Endothelial cell of umbilical vein (primary cell): ENCODE measurements around the gene IQSEC3. TPM values are rescaled to one million over a fixed set of nuclear protein-coding genes. Genes with fewer than 3 reads are reported as not detected.

Experiments
- BruUV-seq: library from RNA; stranded (reverse); fragments of 400-500 nt; replicated peaks from 2 replicates; lab custom pipeline; 2021; lab: Mats Ljungman, UMichigan
- CTCF ChIA-PET: fragments of 300-600, 350-600 bp; sonication (Branson Sonifier 250); formaldehyde crosslinking; loops from one replicate; lab custom pipeline; 2021; ENCODE audit warnings: antibody characterized with exemption, inconsistent platforms; lab: Charles Lee
- POLR2A ChIA-PET: fragments of 300-600, 350-600 bp; sonication (Branson Sonifier 250); formaldehyde crosslinking; loops from one replicate; lab custom pipeline; 2021; ENCODE audit warnings: antibody characterized with exemption, inconsistent platforms; lab: Charles Lee
- DNase-seq: peaks from one replicate; pipeline ENCODE4 v3.0.0-alpha.2; 2011; ENCODE audit warnings: low read depth, low spot score
- FAIRE-seq: peaks from 2 replicates; lab custom pipeline; 2011; peaks lifted over from hg19 to GRCh38; lab: Jason Lieb, UNC
- H2AFZ ChIP-seq: 2 replicates; pipeline ENCODE4 v1.6.0; 2012; ENCODE audit warnings: low read depth, low read length, control low read depth, inconsistent platforms
- H3K27ac ChIP-seq: 2 replicates; pipeline ENCODE4 v1.5.1; 2011; ENCODE audit warnings: low read depth, mild to moderate bottlenecking, control low read depth, low read length, moderate library complexity; ENCODE audit not compliant: insufficient read depth
- H3K27me3 ChIP-seq, 2 experiments: 2 replicates each; pipeline versions ENCODE4 v1.6.0 to v1.6.1; 2011; ENCODE audit warnings: low read length in 2 of 2, mixed read lengths in 1 of 2; ENCODE audit not compliant: control insufficient read depth in 2 of 2, insufficient read depth in 2 of 2
- H3K36me3 ChIP-seq, 2 experiments: 2 replicates in 1 of 2; 3 replicates in 1 of 2; pipeline ENCODE4 v1.5.1; 2011; ENCODE audit warnings: low read length in 2 of 2, mild to moderate bottlenecking in 1 of 2, moderate library complexity in 1 of 2; ENCODE audit not compliant: control insufficient read depth in 2 of 2, insufficient read depth in 2 of 2; ENCODE audit errors: extremely low read depth in 1 of 2
- H3K4me1 ChIP-seq: 3 replicates; pipeline ENCODE4 v1.5.1; 2011; ENCODE audit warnings: mild to moderate bottlenecking, low read length; ENCODE audit not compliant: control insufficient read depth, insufficient read depth; ENCODE audit errors: extremely low read depth
- H3K4me2 ChIP-seq: 2 replicates; pipeline ENCODE4 v1.6.1; 2011; ENCODE audit warnings: low read length, control low read depth, mixed read lengths; ENCODE audit not compliant: insufficient read depth
- H3K4me3 ChIP-seq, 3 experiments: fragments of 200-600 bp in 1 of 3; sonication (generic), shearing (Covaris generic) in 1 of 3; replicated peaks in 1 of 3; 2 replicates each; pipeline ENCODE4 v1.5.1; 2011 to 2016; ENCODE audit warnings: control low read depth in 3 of 3, low read length in 3 of 3, mild to moderate bottlenecking in 2 of 3, inconsistent platforms in 1 of 3, low read depth in 1 of 3, moderate library complexity in 1 of 3; ENCODE audit not compliant: insufficient read depth in 1 of 3
- H3K79me2 ChIP-seq: 2 replicates; pipeline ENCODE4 v1.6.0; 2012; ENCODE audit warnings: low read length, inconsistent platforms; ENCODE audit not compliant: control insufficient read depth, insufficient read depth
- H3K9ac ChIP-seq: replicated peaks from 2 replicates; pipeline ENCODE3; 2011; ENCODE audit warnings: low read length, control low read depth; ENCODE audit not compliant: insufficient read depth; ENCODE audit errors: extremely low read depth
- H3K9me1 ChIP-seq: replicated peaks from 3 replicates; pipeline ENCODE4 v1.6.0; 2011; ENCODE audit warnings: mild to moderate bottlenecking, low read length; ENCODE audit not compliant: control insufficient read depth, insufficient read depth; ENCODE audit errors: extremely low read depth
- H3K9me3 ChIP-seq: replicated peaks from 2 replicates; pipeline ENCODE4 v1.5.1; 2012; ENCODE audit warnings: low read length, inconsistent platforms; ENCODE audit not compliant: control insufficient read depth, insufficient read depth
- H4K20me1 ChIP-seq: replicated peaks from 2 replicates; pipeline ENCODE3; 2011; ENCODE audit warnings: mild to moderate bottlenecking, low read length; ENCODE audit not compliant: control insufficient read depth, insufficient read depth; ENCODE audit errors: extremely low read depth
- EZH2 ChIP-seq: IDR thresholded peaks from 2 replicates; pipeline ENCODE4 v1.6.1; 2012; ENCODE audit warnings: borderline replicate concordance, low read depth, mild to moderate bottlenecking, moderate library complexity, low read length, inconsistent platforms; ENCODE audit not compliant: severe bottlenecking
- FOS ChIP-seq: IDR thresholded peaks from 2 replicates; pipeline ENCODE4 v1.6.1; 2011; ENCODE audit warnings: mild to moderate bottlenecking, low read length, moderate library complexity, borderline replicate concordance; ENCODE audit not compliant: insufficient read depth
- JUN ChIP-seq: IDR thresholded peaks from 2 replicates; pipeline ENCODE4 v1.6.1; 2011; ENCODE audit warnings: borderline replicate concordance, low read depth; ENCODE audit not compliant: insufficient read length, insufficient read depth
- MAX ChIP-seq: IDR thresholded peaks from 2 replicates; pipeline ENCODE4 v1.6.1; 2011; ENCODE audit not compliant: insufficient read depth, insufficient read length
- POLR2A ChIP-seq: IDR thresholded peaks from 2 replicates; pipeline ENCODE4 v1.6.1; 2012; ENCODE audit warnings: low read depth, mild to moderate bottlenecking, control low read depth, low read length
- POLR2AphosphoS5 ChIP-seq: IDR thresholded peaks from 2 replicates; pipeline ENCODE4 v1.6.1; 2012; ENCODE audit warnings: low read depth, mild to moderate bottlenecking, control low read depth, low read length, moderate library complexity; ENCODE audit not compliant: insufficient read depth
- dilution Hi-C: fragments of 300-500 bp; cut with MboI; formaldehyde crosslinking; loops from one replicate; pipeline ENCODE4 v1.15.0; 2019; ENCODE audit warnings: low sequenced_read_pairs; ENCODE audit not compliant: extremely low pct_ligation_motif_present
- intact Hi-C: fragments of 100-400 bp; cut with micrococcal nuclease; formaldehyde crosslinking; loops from one replicate; pipeline ENCODE4 v1.10.0; 2022
- polyA plus RNA-seq, 4 experiments: library from polyadenylated mRNA; depleted of rRNA in 3 of 4; stranded (reverse) in 3 of 4; unstranded in 1 of 4; fragments of >200 nt; gene quantifications; 2 replicates each; pipeline versions ENCODE4 v1.2.1 to v1.2.3, GENCODE V29; 2011 to 2012; ENCODE audit warnings: missing spikeins in 1 of 4
- total RNA-seq: library from RNA; stranded (reverse); gene quantifications from 2 replicates; pipeline ENCODE4 v1.2.3, GENCODE V29; 2021
- TF ChIP-seq, protein P1 (sequence below), 2 donors: IDR thresholded peaks; 1 replicate in 1 of 2; 2 replicates in 1 of 2; pipeline ENCODE4 v1.5.1; 2011; ENCODE audit warnings: low read length in 2 of 2, mild to moderate bottlenecking in 2 of 2, moderate library complexity in 2 of 2, control low read depth in 1 of 2, inconsistent platforms in 1 of 2, low read depth in 1 of 2; ENCODE audit not compliant: insufficient read depth in 1 of 2; ENCODE audit errors: extremely low read depth in 1 of 2

IQSEC3 gene
- total and polyA plus RNA-seq, 2 donors (not counting 3 experiments of a cell fraction or from before 2014, with no cell fraction given): not detected

- Histone ChIP-seq H3K4me3 (no peak overlapping the region), H3K27ac (no peak overlapping the region), H2AFZ (no peak overlapping the region), H3K4me2 (no peak overlapping the region), H3K9ac (no peak overlapping the region), H3K79me2 (no peaks in the 10 kb centered on the region), H3K27me3 (peaks cover 0 to 2% of the 10 kb centered on the region in 2 experiments), H4K20me1 (no peaks in the 10 kb centered on the region), H3K36me3 (no peaks in the 10 kb centered on the region), H3K9me3 (no peaks in the 10 kb centered on the region), H3K9me1 (no peaks in the 10 kb centered on the region), H3K4me1 (no peaks in the 10 kb centered on the region)
- no peak for DNase-seq
- CTCF ChIA-PET: interaction anchor here (1.5 kb wide), 1 partner anchor 40 kb away, joined by 4 read pairs; no protein-coding TSS in a partner anchor
- intact Hi-C loops (no loop called here), dilution Hi-C loops (no loop called here)
- POLR2A ChIA-PET: no interaction called here
- TF ChIP-seq POLR2A (no peak), MAX (no peak), FOS (no peak)
- no peak for FAIRE-seq
- no TSS peak for BruUV-seq
These were observed 106.2 kb downstream of the IQSEC3 start for GRCh38 chr12:172732-173161.

GRCh38 chr12:174124-174523 lies 107.6 kb downstream of the IQSEC3 start:
- no peak for FAIRE-seq

More at GRCh38 chr12:174124-174523, 107.6 kb downstream of the IQSEC3 start:
- no peaks in the 10 kb centered on the region for H3K79me2 ChIP-seq
- H3K27ac ChIP-seq: no peak overlapping the region
- peaks cover 0 to 2% of the 10 kb centered on the region in 2 experiments for H3K27me3 ChIP-seq
- no peak overlapping the region for H3K4me3 ChIP-seq
- dilution Hi-C loops (no loop called here), intact Hi-C loops (no loop called here)
- H3K36me3 ChIP-seq: no peaks in the 10 kb centered on the region
- TF ChIP-seq FOS: no peak
- TF ChIP-seq, protein P1, sequence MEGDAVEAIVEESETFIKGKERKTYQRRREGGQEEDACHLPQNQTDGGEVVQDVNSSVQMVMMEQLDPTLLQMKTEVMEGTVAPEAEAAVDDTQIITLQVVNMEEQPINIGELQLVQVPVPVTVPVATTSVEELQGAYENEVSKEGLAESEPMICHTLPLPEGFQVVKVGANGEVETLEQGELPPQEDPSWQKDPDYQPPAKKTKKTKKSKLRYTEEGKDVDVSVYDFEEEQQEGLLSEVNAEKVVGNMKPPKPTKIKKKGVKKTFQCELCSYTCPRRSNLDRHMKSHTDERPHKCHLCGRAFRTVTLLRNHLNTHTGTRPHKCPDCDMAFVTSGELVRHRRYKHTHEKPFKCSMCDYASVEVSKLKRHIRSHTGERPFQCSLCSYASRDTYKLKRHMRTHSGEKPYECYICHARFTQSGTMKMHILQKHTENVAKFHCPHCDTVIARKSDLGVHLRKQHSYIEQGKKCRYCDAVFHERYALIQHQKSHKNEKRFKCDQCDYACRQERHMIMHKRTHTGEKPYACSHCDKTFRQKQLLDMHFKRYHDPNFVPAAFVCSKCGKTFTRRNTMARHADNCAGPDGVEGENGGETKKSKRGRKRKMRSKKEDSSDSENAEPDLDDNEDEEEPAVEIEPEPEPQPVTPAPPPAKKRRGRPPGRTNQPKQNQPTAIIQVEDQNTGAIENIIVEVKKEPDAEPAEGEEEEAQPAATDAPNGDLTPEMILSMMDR (IDR thresholded peaks at IDR 0.05; ENCODE audit: extremely low read depth in 1 of 2, insufficient read depth in 1 of 2, low read depth in 1 of 2, low read length in 2 of 2): no peak
- no peak for TF ChIP-seq EZH2
- TF ChIP-seq JUN: no peak
- TF ChIP-seq MAX: no peak
- TF ChIP-seq POLR2AphosphoS5: no peak
- H3K4me1 ChIP-seq: no peaks in the 10 kb centered on the region
- H3K4me2 ChIP-seq: no peak overlapping the region
- no peak overlapping the region for H2AFZ ChIP-seq
- H3K9ac ChIP-seq: no peak overlapping the region
- DNase-seq: no peak
- BruUV-seq: no TSS peak
- no peaks in the 10 kb centered on the region for H3K9me3 ChIP-seq
- H4K20me1 ChIP-seq: no peaks in the 10 kb centered on the region
- ChIA-PET POLR2A (no interaction called here), CTCF (no interaction called here)
- H3K9me1 ChIP-seq: no peaks in the 10 kb centered on the region
